Stimulated activated CD4-positive, alpha-beta T cell treated with anti-CD3 and anti-CD28 coated beads, Interleukin-12 subunit alpha, Interleukin-12 subunit beta, amount 100 ng/mL, for 24 hours (primary cell): Measurements from ENCODE around the gene RERE.

Experiments
- DNase-seq, 2 experiments: peaks; one replicate each; pipeline ENCODE4 v3.0.0-alpha.2; 2020; ENCODE audit warnings: low read depth in 2 of 2

Gene RERE

GRCh38 chr1:8544644-8545043, 272.8 kb downstream of the RERE start:
- no peak for DNase-seq

GRCh38 chr1:8543965-8544364, 273.5 kb downstream of the RERE start:
- no peak for DNase-seq

GRCh38 chr1:8541961-8542521, 275.4 kb downstream of the RERE start:
- no peak for DNase-seq

- no peak for DNase-seq
Observed at GRCh38 chr1:8540971-8541370, 276.5 kb downstream of the RERE start.

- DNase-seq = no peak
Observed at GRCh38 chr1:8540261-8540941, 277.0 kb downstream of the RERE start.

GRCh38 chr1:8539683-8540082, 277.8 kb downstream of the RERE start:
- no peak for DNase-seq

- no peak for DNase-seq
Observed at GRCh38 chr1:8538502-8538901, 278.9 kb downstream of the RERE start.

- DNase-seq = no peak
Observed at GRCh38 chr1:8537991-8538390, 279.4 kb downstream of the RERE start.

- no peak for DNase-seq
Observed at GRCh38 chr1:8536515-8536914, 280.9 kb downstream of the RERE start.

GRCh38 chr1:8533907-8534306, 283.5 kb downstream of the RERE start:
- no peak for DNase-seq

GRCh38 chr1:8533124-8533523, 284.3 kb downstream of the RERE start:
- DNase-seq = no peak

- DNase-seq = no peak
Observed at GRCh38 chr1:8529901-8530300, 287.5 kb downstream of the RERE start.

GRCh38 chr1:8527941-8528340, 289.5 kb downstream of the RERE start:
- DNase-seq = no peak

- peak; percentile 56 for DNase-seq
Observed at GRCh38 chr1:8525558-8526275, 291.7 kb downstream of the RERE start.

GRCh38 chr1:8525216-8525557, 292.3 kb downstream of the RERE start:
- DNase-seq = no peak

GRCh38 chr1:8524627-8525157, 292.7 kb downstream of the RERE start:
- DNase-seq = no peak

GRCh38 chr1:8523666-8524206, 293.7 kb downstream of the RERE start:
- DNase-seq = no peak

GRCh38 chr1:8520483-8520966, 296.9 kb downstream of the RERE start:
- DNase-seq = no peak

GRCh38 chr1:8519167-8519566, 298.3 kb downstream of the RERE start:
- no peak for DNase-seq

GRCh38 chr1:8518490-8518801, 299.0 kb downstream of the RERE start:
- DNase-seq = no peak

GRCh38 chr1:8517661-8518489, 299.6 kb downstream of the RERE start:
- no peak for DNase-seq
